Activated naive CD8-positive, alpha-beta T cell treated with anti-CD3 and anti-CD28 coated beads, Interleukin-2, amount 50 U/mL, for 24 hours (primary cell): ENCODE data around the gene EPHA6.

Source experiments
- ATAC-seq: fragments of 150-1000 bp; cut with Tn5 transposase; one replicate; pipeline ENCODE4 v1.10.0; 2021
- DNase-seq: peaks from one replicate; pipeline ENCODE4 v3.0.0; 2021
- H3K27ac Mint-ChIP-seq: one replicate; pipeline ENCODE4 v1.8.0; 2021; ENCODE audit warnings: mild to moderate bottlenecking, mixed read lengths
- H3K27me3 Mint-ChIP-seq: one replicate; pipeline ENCODE4 v1.8.0; 2021; ENCODE audit warnings: mixed read lengths
- H3K36me3 Mint-ChIP-seq: one replicate; pipeline ENCODE4 v1.8.0; 2021; ENCODE audit warnings: low read depth, mixed read lengths
- H3K4me1 Mint-ChIP-seq: one replicate; pipeline ENCODE4 v1.8.0; 2021; ENCODE audit warnings: mixed read lengths
- H3K4me3 Mint-ChIP-seq: one replicate; pipeline ENCODE4 v1.8.0; 2021; ENCODE audit warnings: mild to moderate bottlenecking, moderate library complexity, mixed read lengths
- H3K9me3 Mint-ChIP-seq: one replicate; pipeline ENCODE4 v1.8.0; 2021; ENCODE audit warnings: mixed read lengths

The EPHA6 gene

GRCh38 chr3:97125902-97126499 is 311.6 kb downstream of the EPHA6 start:
- H3K27me3 Mint-ChIP-seq = no peaks in the 10 kb centered on the region

GRCh38 chr3:97131476-97131875 is 317.1 kb downstream of the EPHA6 start:
- H3K27ac Mint-ChIP-seq = no peak overlapping the region
- no peak for ATAC-seq
- no peak overlapping the region for H3K4me3 Mint-ChIP-seq
- H3K4me1 Mint-ChIP-seq = no peaks in the 10 kb centered on the region
- H3K9me3 Mint-ChIP-seq = peaks cover 6% of the 10 kb centered on the region
- no peaks in the 10 kb centered on the region for H3K36me3 Mint-ChIP-seq
- no peaks in the 10 kb centered on the region for H3K27me3 Mint-ChIP-seq
- no peak for DNase-seq

More at GRCh38 chr3:97125902-97126499, 311.6 kb downstream of the EPHA6 start:
- H3K36me3 Mint-ChIP-seq = no peaks in the 10 kb centered on the region
- H3K27ac Mint-ChIP-seq = no peak overlapping the region
- no peak overlapping the region for H3K4me3 Mint-ChIP-seq
- no peaks in the 10 kb centered on the region for H3K4me1 Mint-ChIP-seq
- DNase-seq (no peak), ATAC-seq (no peak)
- peaks cover 12% of the 10 kb centered on the region for H3K9me3 Mint-ChIP-seq

- peak; percentile 33 for ATAC-seq
- Mint-ChIP-seq H3K27me3 (no peaks in the 10 kb centered on the region), H3K4me3 (no peak overlapping the region), H3K4me1 (no peaks in the 10 kb centered on the region), H3K27ac (no peak overlapping the region), H3K9me3 (peaks cover 19% of the 10 kb centered on the region), H3K36me3 (no peaks in the 10 kb centered on the region)
- DNase-seq = no peak
Measured at GRCh38 chr3:97138914-97139541, 324.6 kb downstream of the EPHA6 start.

GRCh38 chr3:97148931-97149330 is 334.5 kb downstream of the EPHA6 start:
- no peak overlapping the region for H3K4me3 Mint-ChIP-seq
- no peaks in the 10 kb centered on the region for H3K4me1 Mint-ChIP-seq
- no peaks in the 10 kb centered on the region for H3K36me3 Mint-ChIP-seq
- H3K27me3 Mint-ChIP-seq = no peaks in the 10 kb centered on the region
- H3K9me3 Mint-ChIP-seq = no peaks in the 10 kb centered on the region
- DNase-seq = no peak
- H3K27ac Mint-ChIP-seq = no peak overlapping the region
- no peak for ATAC-seq

GRCh38 chr3:97161169-97161568 is 346.8 kb downstream of the EPHA6 start:
- ATAC-seq (no peak), DNase-seq (no peak)
- Mint-ChIP-seq H3K27ac (no peak overlapping the region), H3K27me3 (no peaks in the 10 kb centered on the region), H3K4me3 (no peak overlapping the region), H3K4me1 (no peaks in the 10 kb centered on the region), H3K36me3 (no peaks in the 10 kb centered on the region), H3K9me3 (peaks cover 8% of the 10 kb centered on the region)

- no peaks in the 10 kb centered on the region for H3K4me1 Mint-ChIP-seq
- H3K36me3 Mint-ChIP-seq = no peaks in the 10 kb centered on the region
- H3K27me3 Mint-ChIP-seq = no peaks in the 10 kb centered on the region
- H3K27ac Mint-ChIP-seq = no peak overlapping the region
- no peak overlapping the region for H3K4me3 Mint-ChIP-seq
- peaks cover 37% of the 10 kb centered on the region for H3K9me3 Mint-ChIP-seq
- no peak for ATAC-seq
- no peak for DNase-seq
Measured at GRCh38 chr3:97177242-97177641, 362.8 kb downstream of the EPHA6 start.

GRCh38 chr3:97181704-97182103 is 367.3 kb downstream of the EPHA6 start:
- Mint-ChIP-seq H3K36me3 (no peaks in the 10 kb centered on the region), H3K9me3 (peaks cover 32% of the 10 kb centered on the region), H3K27ac (no peak overlapping the region), H3K27me3 (no peaks in the 10 kb centered on the region), H3K4me3 (no peak overlapping the region), H3K4me1 (no peaks in the 10 kb centered on the region)
- DNase-seq (no peak), ATAC-seq (no peak)

- DNase-seq (no peak), ATAC-seq (no peak)
- Mint-ChIP-seq H3K36me3 (no peaks in the 10 kb centered on the region), H3K4me1 (no peaks in the 10 kb centered on the region), H3K27ac (no peak overlapping the region), H3K9me3 (no peaks in the 10 kb centered on the region), H3K27me3 (no peaks in the 10 kb centered on the region), H3K4me3 (no peak overlapping the region)
Measured at GRCh38 chr3:97187771-97188170, 373.4 kb downstream of the EPHA6 start.

- Mint-ChIP-seq H3K27ac (no peak overlapping the region), H3K4me1 (no peaks in the 10 kb centered on the region), H3K4me3 (no peak overlapping the region), H3K27me3 (no peaks in the 10 kb centered on the region), H3K36me3 (no peaks in the 10 kb centered on the region), H3K9me3 (no peaks in the 10 kb centered on the region)
- ATAC-seq (no peak), DNase-seq (no peak)
Measured at GRCh38 chr3:97189835-97190234, 375.4 kb downstream of the EPHA6 start.

GRCh38 chr3:97197083-97197482 is 382.7 kb downstream of the EPHA6 start:
- Mint-ChIP-seq H3K4me1 (no peaks in the 10 kb centered on the region), H3K9me3 (peaks cover 7% of the 10 kb centered on the region), H3K27ac (no peak overlapping the region), H3K36me3 (no peaks in the 10 kb centered on the region), H3K4me3 (no peak overlapping the region), H3K27me3 (no peaks in the 10 kb centered on the region)
- no peak for ATAC-seq
- no peak for DNase-seq

- Mint-ChIP-seq H3K4me1 (no peaks in the 10 kb centered on the region), H3K27me3 (no peaks in the 10 kb centered on the region), H3K36me3 (no peaks in the 10 kb centered on the region), H3K27ac (no peak overlapping the region), H3K9me3 (peaks cover 10% of the 10 kb centered on the region), H3K4me3 (no peak overlapping the region)
- ATAC-seq (no peak), DNase-seq (no peak)
Measured at GRCh38 chr3:97197830-97198229, 383.4 kb downstream of the EPHA6 start.

- H3K4me1 Mint-ChIP-seq = no peaks in the 10 kb centered on the region
- no peaks in the 10 kb centered on the region for H3K27me3 Mint-ChIP-seq
- peaks cover 12% of the 10 kb centered on the region for H3K9me3 Mint-ChIP-seq
- ATAC-seq (no peak), DNase-seq (no peak)
- H3K4me3 Mint-ChIP-seq = no peak overlapping the region
- no peaks in the 10 kb centered on the region for H3K36me3 Mint-ChIP-seq
- H3K27ac Mint-ChIP-seq = no peak overlapping the region
Measured at GRCh38 chr3:97200387-97200786, 386.0 kb downstream of the EPHA6 start.

- no peaks in the 10 kb centered on the region for H3K4me1 Mint-ChIP-seq
- ATAC-seq = no peak
- no peak overlapping the region for H3K4me3 Mint-ChIP-seq
- H3K36me3 Mint-ChIP-seq = no peaks in the 10 kb centered on the region
- DNase-seq = no peak
- H3K27ac Mint-ChIP-seq = no peak overlapping the region
- no peaks in the 10 kb centered on the region for H3K27me3 Mint-ChIP-seq
- H3K9me3 Mint-ChIP-seq = peaks cover 12% of the 10 kb centered on the region
Measured at GRCh38 chr3:97201814-97202213, 387.4 kb downstream of the EPHA6 start.

- no peak overlapping the region for H3K4me3 Mint-ChIP-seq
- no peaks in the 10 kb centered on the region for H3K36me3 Mint-ChIP-seq
- H3K9me3 Mint-ChIP-seq = peaks cover 5% of the 10 kb centered on the region
Measured at GRCh38 chr3:97228966-97229365, 414.6 kb downstream of the EPHA6 start.

GRCh38 chr3:97230486-97230885 is 416.1 kb downstream of the EPHA6 start:
- Mint-ChIP-seq H3K9me3 (peaks cover 5% of the 10 kb centered on the region), H3K4me1 (no peaks in the 10 kb centered on the region), H3K36me3 (no peaks in the 10 kb centered on the region), H3K4me3 (no peak overlapping the region), H3K27ac (no peak overlapping the region), H3K27me3 (no peaks in the 10 kb centered on the region)
- no peak for ATAC-seq
- DNase-seq = no peak

More at GRCh38 chr3:97228966-97229365, 414.6 kb downstream of the EPHA6 start:
- H3K27ac Mint-ChIP-seq = no peak overlapping the region
- H3K4me1 Mint-ChIP-seq = no peaks in the 10 kb centered on the region
- no peaks in the 10 kb centered on the region for H3K27me3 Mint-ChIP-seq
- ATAC-seq = no peak
- DNase-seq = no peak
